Glomerular visceral epithelial cell (primary cell): ENCODE measurements around the gene RNF8.
"Not testable (repeated sequence)": the region's sequence is repeated elsewhere in the genome, so short reads cannot be mapped to it uniquely, and the experiment has no call there.

Source experiments
- DNase-seq: peaks from one replicate; pipeline ENCODE4 v3.0.0-alpha.2; 2016; ENCODE audit errors: extremely low spot score

Gene RNF8

GRCh38 chr6:37353761-37354525, at the start of gene RNF8:
TSS of gene RNF8 (plus strand) at chr6:37353983. CDS start at chr6:37354165, 182 bp downstream.
- DNase-seq: peak; percentile 89

- no peak for DNase-seq
Observed at GRCh38 chr6:37304766-37305165, 49.0 kb upstream of the RNF8 start.

GRCh38 chr6:37305841-37306425, 47.9 kb upstream of the RNF8 start:
- no peak for DNase-seq

- no peak for DNase-seq
Observed at GRCh38 chr6:37306624-37307222, 47.1 kb upstream of the RNF8 start.

GRCh38 chr6:37307484-37307883, 46.3 kb upstream of the RNF8 start:
- DNase-seq: not testable (repeated sequence)

- no peak for DNase-seq
Observed at GRCh38 chr6:37308069-37308815, 45.5 kb upstream of the RNF8 start.

GRCh38 chr6:37309046-37309445, 44.7 kb upstream of the RNF8 start:
- no peak for DNase-seq

- DNase-seq: no peak
Observed at GRCh38 chr6:37309692-37310091, 44.1 kb upstream of the RNF8 start.

- no peak for DNase-seq
Observed at GRCh38 chr6:37310966-37311365, 42.8 kb upstream of the RNF8 start.

- no peak for DNase-seq
Observed at GRCh38 chr6:37311741-37312473, 41.9 kb upstream of the RNF8 start.

GRCh38 chr6:37313723-37314486, 39.9 kb upstream of the RNF8 start:
- no peak for DNase-seq

- DNase-seq: peak; percentile 31
Observed at GRCh38 chr6:37314487-37315156, 39.2 kb upstream of the RNF8 start.

- no peak for DNase-seq
Observed at GRCh38 chr6:37315157-37315515, 38.6 kb upstream of the RNF8 start.

- no peak for DNase-seq
Observed at GRCh38 chr6:37316071-37316470, 37.7 kb upstream of the RNF8 start.

- DNase-seq: no peak
Observed at GRCh38 chr6:37317312-37318038, 36.3 kb upstream of the RNF8 start.

GRCh38 chr6:37319156-37319555, 34.6 kb upstream of the RNF8 start:
- DNase-seq: no peak

- no peak for DNase-seq
Observed at GRCh38 chr6:37319856-37320480, 33.8 kb upstream of the RNF8 start.

GRCh38 chr6:37320646-37321045, 33.1 kb upstream of the RNF8 start:
- DNase-seq: no peak

GRCh38 chr6:37321101-37321500, 32.7 kb upstream of the RNF8 start:
- DNase-seq: no peak
